HL-60 (cell line): Measurements from ENCODE around the gene LRP1-AS.

Experiments
- DNase-seq, 2 experiments: peaks; one replicate each; pipeline ENCODE4 v3.0.0-alpha.2; 2010 to 2020; ENCODE audit warnings: low read depth in 1 of 2, low spot score in 1 of 2
- H3K27ac ChIP-seq: fragments of 250-450 bp; sonication (Bioruptor Pico); replicated peaks from 2 replicates; pipeline ENCODE4 v1.5.1; 2020; ENCODE audit warnings: mild to moderate bottlenecking, moderate library complexity
- H3K27me3 ChIP-seq: fragments of 250-450 bp; sonication (Bioruptor Pico); 2 replicates; pipeline ENCODE4 v1.5.1; 2021; ENCODE audit warnings: mild to moderate bottlenecking, moderate library complexity; ENCODE audit not compliant: insufficient read depth, poor library complexity, severe bottlenecking
- H3K4me3 ChIP-seq: replicated peaks from 2 replicates; pipeline ENCODE4 v1.5.1; 2011; ENCODE audit warnings: mild to moderate bottlenecking, control low read depth, low read length; ENCODE audit not compliant: insufficient read depth
- GABPA ChIP-seq: IDR thresholded peaks from 2 replicates; pipeline ENCODE4 v1.6.1; 2012; ENCODE audit warnings: low read depth
- POLR2AphosphoS5 ChIP-seq: IDR thresholded peaks from 2 replicates; pipeline ENCODE4 v1.6.1; 2012; ENCODE audit warnings: low read depth
- REST ChIP-seq: IDR thresholded peaks from 2 replicates; pipeline ENCODE4 v1.6.1; 2012; ENCODE audit warnings: low read depth; ENCODE audit not compliant: insufficient replicate concordance
- SPI1 ChIP-seq: IDR thresholded peaks from 2 replicates; pipeline ENCODE4 v1.6.1; 2012; ENCODE audit warnings: low read depth, mild to moderate bottlenecking, borderline replicate concordance
- TF ChIP-seq, protein P1 (sequence below): IDR thresholded peaks from one replicate; pipeline ENCODE4 v1.5.1; 2011; ENCODE audit warnings: low read length, control low read depth, inconsistent platforms; ENCODE audit not compliant: insufficient read depth

LRP1-AS gene

GRCh38 chr12:57179331-57180086, 32.1 kb upstream of the LRP1-AS start:
- no peak for DNase-seq
- H3K27me3 ChIP-seq, result peaks cover 11% of the 10 kb centered on the region
- H3K27ac ChIP-seq, result no peak overlapping the region
- no peak overlapping the region for H3K4me3 ChIP-seq
- TF ChIP-seq, protein P1, sequence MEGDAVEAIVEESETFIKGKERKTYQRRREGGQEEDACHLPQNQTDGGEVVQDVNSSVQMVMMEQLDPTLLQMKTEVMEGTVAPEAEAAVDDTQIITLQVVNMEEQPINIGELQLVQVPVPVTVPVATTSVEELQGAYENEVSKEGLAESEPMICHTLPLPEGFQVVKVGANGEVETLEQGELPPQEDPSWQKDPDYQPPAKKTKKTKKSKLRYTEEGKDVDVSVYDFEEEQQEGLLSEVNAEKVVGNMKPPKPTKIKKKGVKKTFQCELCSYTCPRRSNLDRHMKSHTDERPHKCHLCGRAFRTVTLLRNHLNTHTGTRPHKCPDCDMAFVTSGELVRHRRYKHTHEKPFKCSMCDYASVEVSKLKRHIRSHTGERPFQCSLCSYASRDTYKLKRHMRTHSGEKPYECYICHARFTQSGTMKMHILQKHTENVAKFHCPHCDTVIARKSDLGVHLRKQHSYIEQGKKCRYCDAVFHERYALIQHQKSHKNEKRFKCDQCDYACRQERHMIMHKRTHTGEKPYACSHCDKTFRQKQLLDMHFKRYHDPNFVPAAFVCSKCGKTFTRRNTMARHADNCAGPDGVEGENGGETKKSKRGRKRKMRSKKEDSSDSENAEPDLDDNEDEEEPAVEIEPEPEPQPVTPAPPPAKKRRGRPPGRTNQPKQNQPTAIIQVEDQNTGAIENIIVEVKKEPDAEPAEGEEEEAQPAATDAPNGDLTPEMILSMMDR, result no peak
- no peak for TF ChIP-seq POLR2AphosphoS5
- no peak for TF ChIP-seq REST
- no peak for TF ChIP-seq SPI1
- no peak for TF ChIP-seq GABPA

DNA sequence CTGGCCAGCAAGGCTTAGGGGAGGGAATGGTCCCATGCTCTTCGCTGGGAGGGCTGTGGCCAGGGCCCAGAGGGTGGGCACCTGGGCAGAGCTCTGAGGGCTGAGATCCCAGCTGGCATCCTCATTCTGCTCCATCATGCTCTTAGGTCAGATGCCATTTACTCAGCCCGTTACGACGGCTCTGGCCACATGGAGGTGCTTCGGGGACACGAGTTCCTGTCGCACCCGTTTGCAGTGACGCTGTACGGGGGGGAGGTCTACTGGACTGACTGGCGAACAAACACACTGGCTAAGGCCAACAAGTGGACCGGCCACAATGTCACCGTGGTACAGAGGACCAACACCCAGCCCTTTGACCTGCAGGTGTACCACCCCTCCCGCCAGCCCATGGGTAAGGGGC, 30.8 kb upstream of the LRP1-AS start:
- H3K4me3 ChIP-seq, result no peak overlapping the region
- DNase-seq, result no peak
- peaks cover 11% of the 10 kb centered on the region for H3K27me3 ChIP-seq
- H3K27ac ChIP-seq, result no peak overlapping the region
- TF ChIP-seq POLR2AphosphoS5 (no peak), GABPA (no peak), REST (no peak), SPI1 (no peak)
- TF ChIP-seq, protein P1, result no peak

DNA sequence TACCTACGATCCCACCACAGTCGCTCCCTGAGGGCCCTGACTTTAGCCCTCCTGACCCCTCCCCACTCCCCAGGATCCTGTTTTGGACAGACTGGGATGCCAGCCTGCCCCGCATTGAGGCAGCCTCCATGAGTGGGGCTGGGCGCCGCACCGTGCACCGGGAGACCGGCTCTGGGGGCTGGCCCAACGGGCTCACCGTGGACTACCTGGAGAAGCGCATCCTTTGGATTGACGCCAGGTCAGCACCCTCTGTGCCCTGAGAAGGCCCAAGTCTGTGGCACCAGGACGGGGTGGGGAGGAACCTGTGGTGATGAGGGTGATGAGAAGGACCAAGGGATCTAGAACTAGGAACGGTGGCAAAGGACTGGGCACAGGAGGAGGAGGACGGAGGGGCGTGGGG, 29.9 kb upstream of the LRP1-AS start:
- no peak overlapping the region for H3K4me3 ChIP-seq
- TF ChIP-seq REST (no peak), GABPA (no peak)
- H3K27me3 ChIP-seq, result peaks cover 11% of the 10 kb centered on the region
- no peak overlapping the region for H3K27ac ChIP-seq
- no peak for DNase-seq
